OCI-LY1 (cell line): ENCODE measurements around the gene HECW1.

Source experiments
- EZH2 ChIP-seq: fragments of 200-600 bp; sonication (generic), shearing (Covaris generic); IDR thresholded peaks from 2 replicates; pipeline ENCODE4 v1.8.0; 2017; ENCODE audit warnings: borderline replicate concordance, mixed run types, mild to moderate bottlenecking, antibody characterized with exemption, low read length, moderate library complexity, mixed read lengths
- TF ChIP-seq, protein P1 (sequence below): fragments of 200-600 bp; sonication (generic), shearing (Covaris generic); IDR thresholded peaks from 2 replicates; pipeline ENCODE4 v1.5.1; 2017; ENCODE audit warnings: mild to moderate bottlenecking, antibody characterized with exemption, low read length, moderate library complexity, mixed read lengths

DNA sequence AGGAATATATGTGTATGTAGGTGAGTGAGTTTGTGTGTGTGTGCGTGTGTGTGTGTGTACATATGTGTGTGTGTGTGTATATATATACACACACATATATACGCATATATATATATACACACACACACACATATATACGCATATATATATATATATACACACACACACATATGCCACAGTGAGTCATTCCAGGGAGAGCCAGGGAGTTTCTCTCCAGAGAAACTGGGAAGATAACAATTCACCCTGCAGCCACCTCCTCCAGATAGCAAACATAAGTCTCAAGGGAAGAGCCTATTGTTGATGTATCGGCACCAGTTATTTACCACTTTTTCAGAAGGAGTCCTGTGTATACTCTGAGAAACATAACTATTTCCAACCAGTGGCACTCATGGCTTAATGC is 368.1 kb downstream of the HECW1 start:
- TF ChIP-seq, protein P1, sequence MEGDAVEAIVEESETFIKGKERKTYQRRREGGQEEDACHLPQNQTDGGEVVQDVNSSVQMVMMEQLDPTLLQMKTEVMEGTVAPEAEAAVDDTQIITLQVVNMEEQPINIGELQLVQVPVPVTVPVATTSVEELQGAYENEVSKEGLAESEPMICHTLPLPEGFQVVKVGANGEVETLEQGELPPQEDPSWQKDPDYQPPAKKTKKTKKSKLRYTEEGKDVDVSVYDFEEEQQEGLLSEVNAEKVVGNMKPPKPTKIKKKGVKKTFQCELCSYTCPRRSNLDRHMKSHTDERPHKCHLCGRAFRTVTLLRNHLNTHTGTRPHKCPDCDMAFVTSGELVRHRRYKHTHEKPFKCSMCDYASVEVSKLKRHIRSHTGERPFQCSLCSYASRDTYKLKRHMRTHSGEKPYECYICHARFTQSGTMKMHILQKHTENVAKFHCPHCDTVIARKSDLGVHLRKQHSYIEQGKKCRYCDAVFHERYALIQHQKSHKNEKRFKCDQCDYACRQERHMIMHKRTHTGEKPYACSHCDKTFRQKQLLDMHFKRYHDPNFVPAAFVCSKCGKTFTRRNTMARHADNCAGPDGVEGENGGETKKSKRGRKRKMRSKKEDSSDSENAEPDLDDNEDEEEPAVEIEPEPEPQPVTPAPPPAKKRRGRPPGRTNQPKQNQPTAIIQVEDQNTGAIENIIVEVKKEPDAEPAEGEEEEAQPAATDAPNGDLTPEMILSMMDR, result no peak
- TF ChIP-seq EZH2, result no peak
